T-helper 2 cell (primary cell): Measurements from ENCODE around the gene ZNF280C.
"Not testable (repeated sequence)": the region's sequence is repeated elsewhere in the genome, so short reads cannot be mapped to it uniquely, and the experiment has no call there.

Experiments
- DNase-seq, 5 experiments: peaks; one replicate each; pipeline versions ENCODE4 v3.0.0 to v3.0.0-alpha.2; 2012 to 2022

ZNF280C gene

DNA sequence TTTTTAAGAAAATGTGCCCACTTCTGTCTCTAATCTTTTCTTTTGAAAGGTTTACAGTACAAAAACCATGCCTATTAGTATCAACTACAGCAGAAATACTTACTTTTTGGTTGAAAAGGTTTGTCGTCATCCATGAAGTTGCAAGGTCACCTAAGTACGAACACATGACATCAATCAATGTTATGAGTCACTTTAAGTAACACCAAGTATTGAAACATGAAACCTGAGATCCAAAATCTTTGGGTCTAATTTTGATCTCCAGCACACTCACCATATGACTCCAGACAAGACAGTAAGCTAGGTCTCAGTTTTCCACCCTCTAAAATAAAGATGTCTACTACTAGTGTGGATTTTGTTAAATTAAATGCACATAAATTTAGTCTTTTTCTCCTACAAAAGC is 8.4 kb downstream of the ZNF280C start:
- DNase-seq, result peak in 1 of 5 experiments; percentile 9

DNA sequence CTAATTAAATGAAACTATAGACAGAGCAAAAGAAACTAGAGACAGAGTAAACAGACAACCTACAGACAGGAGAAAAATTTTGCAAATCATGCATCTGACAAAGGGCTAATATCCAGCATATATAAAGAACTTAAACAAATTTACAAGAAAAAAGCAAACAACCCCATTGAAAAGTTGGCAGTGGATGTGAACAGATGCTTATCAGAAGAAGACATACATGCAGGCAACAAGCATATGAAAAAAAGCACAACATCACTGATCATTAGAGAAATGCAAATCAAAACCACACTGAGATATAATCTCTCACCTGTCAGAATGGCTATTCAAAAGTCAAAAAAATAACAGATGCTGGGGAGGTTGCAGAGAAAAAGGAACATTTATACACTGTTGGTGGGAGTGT is 14.8 kb downstream of the ZNF280C start:
- peak in 1 of 5 experiments; percentile 62 for DNase-seq

DNA sequence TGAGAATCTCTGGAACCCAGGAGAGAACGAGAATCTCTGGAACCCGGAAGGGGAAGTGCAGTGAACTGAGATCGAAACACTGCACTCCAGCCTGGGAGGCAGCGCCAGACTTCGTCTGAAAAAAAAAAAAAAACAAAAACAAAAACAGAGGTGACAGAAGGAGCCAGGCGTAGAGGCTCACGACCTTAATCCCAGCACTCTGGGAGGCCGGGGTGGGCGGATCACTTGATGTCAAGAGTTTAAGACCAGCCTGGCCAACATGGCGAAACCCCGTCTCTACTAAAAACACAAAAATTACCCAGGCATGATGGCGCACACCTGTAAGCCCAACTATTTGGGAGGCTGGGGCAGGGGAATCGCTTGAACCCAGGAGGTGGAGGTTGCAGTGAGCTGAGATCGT is 17.0 kb downstream of the ZNF280C start:
- DNase-seq, result no peak

DNA sequence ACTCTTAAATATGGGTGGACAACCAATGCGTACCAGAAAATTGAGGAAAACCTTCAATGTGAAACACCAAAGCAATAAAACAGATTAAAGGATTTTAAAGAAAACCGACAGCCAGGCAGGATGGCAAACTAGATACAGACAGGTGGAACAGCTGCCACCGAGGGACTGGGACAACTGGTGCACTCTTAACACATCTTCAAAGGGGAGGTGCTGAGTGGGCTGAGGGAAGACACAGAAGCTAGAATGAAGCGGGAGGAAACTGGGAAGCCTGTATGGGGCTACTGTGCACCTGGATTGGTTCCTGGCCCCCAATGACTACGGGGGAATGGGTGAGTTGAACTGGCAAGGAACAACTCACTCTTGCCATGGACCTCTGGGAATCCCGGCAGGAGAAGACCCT is 20.7 kb downstream of the ZNF280C start:
- no peak for DNase-seq

DNA sequence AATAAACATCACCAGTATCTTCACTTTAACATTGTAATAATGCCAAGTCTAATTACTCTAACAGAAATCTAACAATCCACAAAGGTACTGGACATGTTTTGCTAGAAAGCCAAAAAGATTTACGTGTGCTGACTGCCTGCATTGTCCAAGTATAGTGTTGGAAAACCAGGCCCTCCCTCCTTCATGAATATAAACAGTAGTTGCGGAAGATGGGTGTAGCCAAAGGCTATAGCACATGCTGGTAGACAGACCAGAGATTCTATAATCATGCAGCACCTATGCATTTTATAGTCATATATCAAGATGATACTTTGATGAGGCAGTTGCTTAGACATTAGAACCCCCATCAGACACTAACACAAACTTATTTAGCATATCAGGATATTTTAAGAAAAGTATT is 22.6 kb downstream of the ZNF280C start:
- DNase-seq, result no peak

DNA sequence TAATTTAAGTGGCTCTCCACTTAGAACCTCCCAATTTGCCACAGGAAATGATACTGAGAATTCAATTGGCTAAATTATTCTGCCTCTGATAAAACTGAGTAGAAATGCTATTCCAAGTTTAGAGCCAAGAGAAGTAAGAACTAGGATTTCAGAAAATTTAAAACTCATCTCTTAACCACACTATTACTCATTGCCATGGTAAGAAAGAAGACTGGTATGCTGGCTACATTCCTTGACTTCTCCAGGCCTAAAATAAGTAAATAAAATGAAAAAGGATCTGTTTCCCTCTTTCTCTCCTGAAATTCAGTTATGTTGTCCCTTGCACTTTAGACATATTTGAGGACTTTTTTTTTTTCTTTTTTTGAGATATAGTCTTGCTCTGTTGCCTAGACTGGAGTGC is 23.3 kb downstream of the ZNF280C start:
- DNase-seq, result no peak

DNA sequence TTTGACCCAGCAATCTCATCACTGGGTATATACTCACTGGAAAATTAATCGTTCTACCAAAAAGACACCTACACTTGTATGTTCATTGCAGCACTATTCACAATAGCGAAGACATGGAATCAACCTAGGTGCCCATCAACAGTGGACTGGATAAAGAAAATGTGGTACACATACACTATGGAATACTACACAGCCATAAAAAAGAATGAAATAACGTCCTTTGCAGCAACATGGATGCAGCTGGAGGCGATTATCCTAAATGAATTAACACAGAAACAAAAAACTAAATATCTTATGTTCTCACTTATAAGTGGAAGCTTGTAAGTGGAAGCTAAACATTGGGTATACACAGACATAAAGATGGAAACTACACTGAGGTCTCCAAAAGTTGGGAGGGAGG is 37.5 kb downstream of the ZNF280C start:
- DNase-seq, result not testable (repeated sequence)

DNA sequence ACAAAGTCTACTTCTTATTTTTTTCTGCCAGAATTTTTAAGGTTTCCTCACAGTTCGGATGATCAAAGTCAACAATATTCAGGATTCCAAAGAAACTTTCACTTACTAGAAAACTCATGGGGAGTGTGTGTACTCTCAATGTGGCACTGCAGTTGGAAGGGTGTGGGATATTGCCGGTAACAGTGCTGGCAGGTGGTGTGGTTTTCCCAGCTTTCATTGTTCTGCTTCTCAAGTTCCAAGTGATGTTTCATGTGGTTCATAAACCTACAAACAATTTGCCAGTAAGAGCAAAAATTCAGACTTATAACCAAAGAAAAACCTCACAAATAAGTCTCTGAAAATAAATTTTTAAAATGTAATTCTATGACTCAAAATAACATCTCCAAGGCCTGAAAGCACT is 39.8 kb downstream of the ZNF280C start:
- DNase-seq, result no peak

DNA sequence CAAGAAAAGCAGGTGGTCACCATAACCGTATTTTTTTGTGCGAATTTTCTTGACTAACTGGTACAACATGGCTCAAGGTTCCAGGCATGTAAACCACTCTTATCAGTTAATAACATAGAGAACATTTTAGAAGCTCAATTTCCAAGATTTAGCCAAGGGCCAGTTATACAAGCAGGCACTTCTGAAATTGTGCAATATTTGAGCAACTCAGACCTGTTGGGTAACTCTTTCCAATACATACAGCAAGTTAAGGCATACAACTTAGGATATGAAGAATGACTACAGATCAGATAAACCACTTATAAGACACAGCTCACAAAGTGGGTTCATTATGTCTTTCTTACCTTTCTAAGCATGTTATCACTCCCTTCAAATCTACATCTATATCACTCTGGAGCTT is 43.9 kb downstream of the ZNF280C start:
- DNase-seq, result no peak

DNA sequence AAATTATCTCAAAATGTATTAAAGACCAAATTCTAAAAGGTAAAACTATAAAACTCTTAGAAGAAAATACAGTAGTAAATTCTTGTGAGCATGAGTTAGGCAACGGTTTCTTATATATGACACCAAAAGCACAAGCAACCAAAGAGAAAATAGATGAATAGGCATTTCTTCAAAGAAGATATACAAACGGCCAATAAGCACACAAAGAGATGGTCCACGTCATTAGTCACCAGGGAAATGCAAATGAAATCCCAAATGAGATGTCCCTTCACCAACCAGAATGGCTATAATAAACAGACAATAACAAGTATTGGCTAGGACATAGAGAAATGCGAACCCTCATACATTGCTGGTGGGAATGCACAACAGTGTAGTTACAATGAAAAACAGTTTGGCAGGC is 52.4 kb downstream of the ZNF280C start:
- peak in 1 of 5 experiments; percentile 32 for DNase-seq

DNA sequence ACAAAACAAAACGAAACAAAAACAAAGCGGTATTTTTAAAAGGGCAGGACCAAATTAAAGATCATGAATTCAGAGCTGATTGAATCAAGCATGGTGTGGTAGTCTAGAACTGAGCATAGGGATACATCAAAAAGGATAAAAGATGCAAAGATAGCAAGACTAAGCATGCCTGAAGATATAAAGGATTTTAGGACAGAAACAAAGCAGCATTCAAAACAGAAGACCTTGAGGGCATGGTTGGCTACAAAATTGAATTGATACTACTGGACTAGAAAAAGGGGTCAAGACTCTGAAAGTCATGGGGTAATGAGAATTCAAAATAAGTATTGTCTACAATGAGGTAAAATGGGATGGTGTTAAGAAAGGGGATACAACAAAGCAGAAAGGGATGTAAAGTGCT is 55.3 kb downstream of the ZNF280C start:
- DNase-seq, result peak in 1 of 5 experiments; percentile 23

DNA sequence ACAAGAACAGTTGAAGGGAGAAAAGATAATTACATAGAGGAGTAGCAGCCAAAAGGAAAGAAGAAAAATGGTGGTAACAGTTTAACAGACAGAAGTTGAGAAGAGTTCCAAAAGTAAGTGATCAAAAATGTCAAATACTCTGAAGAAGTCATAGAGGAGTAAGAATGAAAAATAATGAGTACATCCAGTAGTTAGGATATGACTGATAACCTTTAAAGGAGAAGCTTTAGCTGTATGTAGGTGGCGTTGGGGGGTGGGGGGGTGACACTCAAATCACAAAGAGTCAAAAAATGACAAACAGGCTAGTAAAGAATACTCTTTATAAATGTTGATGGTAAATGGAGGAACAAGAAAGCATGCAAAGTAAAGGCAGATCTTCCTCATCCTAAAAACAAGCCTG is 56.3 kb downstream of the ZNF280C start:
- peak in 1 of 5 experiments; percentile 67 for DNase-seq

DNA sequence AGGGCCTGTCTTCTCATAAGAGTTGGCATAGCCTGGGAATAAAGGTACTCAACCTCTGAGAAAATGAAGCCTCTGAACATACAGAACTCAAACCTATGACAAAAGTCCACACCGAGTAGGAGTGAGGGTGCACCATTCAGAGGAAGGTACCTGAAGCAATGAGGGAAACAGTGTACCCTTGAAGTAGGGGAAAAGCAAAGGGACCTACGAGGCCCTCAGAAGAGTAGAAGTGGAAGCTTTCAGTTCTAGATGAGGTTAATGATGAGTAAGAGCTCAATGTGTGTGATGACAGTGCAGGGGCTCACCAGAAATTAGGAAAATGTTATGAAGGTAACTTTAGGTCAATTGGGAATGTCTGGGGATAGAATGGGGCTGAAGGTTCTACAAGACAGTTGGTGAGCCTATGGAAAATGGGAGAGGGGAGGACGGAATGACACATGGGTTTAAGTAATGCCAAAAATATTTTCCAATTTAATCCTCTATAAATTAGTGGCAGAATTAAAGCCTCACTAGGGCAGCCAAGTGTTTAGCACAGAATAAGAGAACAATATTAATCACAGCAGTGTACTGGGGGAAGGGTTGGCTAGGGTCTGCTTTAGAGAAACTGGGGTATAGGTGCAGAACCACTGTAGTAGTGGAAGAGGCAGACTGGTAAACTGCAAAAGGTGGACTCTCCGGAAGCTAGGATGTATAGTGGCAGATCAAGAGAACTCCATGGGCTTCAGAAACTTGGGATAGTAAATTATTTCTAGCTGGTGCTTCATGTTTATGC is 57.1 kb downstream of the ZNF280C start:
- peak in 1 of 5 experiments; percentile 45 for DNase-seq

DNA sequence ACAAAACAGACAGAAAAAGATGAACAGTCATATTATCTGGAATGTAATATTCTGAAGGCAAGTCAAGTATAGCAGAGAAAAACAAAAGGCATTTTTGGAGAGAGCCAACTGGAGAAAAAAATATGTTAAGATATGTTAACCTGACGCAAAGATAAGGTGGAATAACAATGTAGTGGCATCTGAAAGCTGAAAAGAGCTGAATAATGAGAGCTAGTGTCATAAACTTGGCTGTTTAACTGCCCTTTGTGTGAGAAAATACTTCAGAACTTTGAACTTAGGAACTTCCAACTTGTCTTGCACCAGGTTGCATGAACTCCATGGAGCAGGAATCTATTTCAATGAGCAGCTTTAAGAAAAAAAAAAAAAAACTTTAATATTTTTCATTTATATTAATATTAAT is 64.1 kb downstream of the ZNF280C start:
- no peak for DNase-seq

DNA sequence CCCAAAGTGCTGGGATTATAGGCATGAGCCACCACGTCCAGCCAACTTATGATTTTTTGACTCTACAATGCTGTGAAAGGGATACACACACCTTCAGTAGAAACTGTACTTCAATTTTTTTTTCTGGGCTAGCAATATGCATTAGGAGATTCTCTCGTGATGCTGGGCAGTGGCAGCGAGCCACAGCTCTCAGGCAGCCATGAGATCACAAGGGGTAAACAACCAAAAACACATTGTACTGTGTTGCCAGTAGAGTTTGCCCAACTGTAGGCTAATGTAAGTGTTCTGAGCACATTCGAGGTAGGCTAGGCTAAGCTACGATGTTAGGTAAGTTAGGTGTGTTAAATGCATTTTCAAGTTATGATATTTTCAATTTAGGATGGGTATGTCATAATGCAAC is 71.2 kb downstream of the ZNF280C start:
- DNase-seq, result no peak

DNA sequence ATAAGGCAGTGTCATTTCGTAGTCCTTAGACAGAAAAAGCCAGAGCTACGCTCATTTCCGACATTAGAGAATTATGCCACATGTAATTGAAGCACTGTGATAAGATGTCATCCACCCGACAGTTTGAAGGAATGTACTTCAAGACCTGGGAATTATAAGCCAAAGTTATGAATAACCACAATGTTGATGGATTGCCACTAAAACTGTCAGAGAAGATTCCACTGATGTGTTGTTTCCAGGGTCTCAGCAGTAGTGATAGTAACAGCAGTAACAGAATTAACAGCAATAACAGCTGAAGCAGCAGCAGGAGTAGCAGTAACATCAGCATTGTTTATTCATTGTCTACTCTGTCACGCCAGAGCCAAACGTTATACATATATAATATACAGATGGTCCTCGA is 72.2 kb downstream of the ZNF280C start:
- DNase-seq, result no peak

DNA sequence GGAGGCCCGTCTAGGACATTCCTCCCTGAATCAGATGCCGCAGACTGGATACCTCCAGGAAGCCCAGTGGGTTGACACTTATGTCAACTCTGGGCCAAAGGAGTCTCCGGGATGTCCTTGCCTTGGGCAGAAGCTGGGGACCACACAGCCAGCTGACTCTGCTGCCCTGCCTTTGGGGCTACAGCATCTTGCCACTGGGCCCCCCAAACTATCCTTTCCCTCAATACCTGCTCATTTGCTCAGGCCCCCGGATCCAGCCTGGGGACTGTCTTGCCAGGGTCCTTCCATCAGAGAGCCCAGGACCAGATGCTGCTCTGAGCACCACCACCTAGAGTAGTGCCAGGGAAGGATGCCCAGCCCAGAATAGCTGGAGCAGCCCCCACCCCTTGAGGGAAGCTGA is 77.9 kb downstream of the ZNF280C start:
- no peak for DNase-seq

DNA sequence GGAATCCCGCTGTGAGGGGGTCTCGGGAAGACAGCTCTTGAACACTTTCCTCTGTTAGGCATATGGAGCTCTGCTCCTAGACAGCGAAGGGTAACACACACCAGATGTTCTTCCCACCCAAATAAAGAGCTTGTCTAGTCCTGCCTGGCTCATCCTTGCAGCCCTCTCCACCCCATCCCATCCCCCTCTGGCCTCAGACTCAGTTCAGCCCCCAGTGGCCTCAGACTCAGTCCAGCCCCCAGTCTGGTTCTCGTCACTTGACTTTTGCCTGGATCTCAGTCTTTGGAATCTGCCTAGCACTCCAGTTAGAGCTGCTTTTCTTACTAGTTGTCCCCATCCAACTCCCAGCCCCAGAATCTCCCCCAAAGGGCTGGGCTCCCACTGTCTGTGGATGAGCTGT is 82.0 kb downstream of the ZNF280C start:
- DNase-seq, result no peak

DNA sequence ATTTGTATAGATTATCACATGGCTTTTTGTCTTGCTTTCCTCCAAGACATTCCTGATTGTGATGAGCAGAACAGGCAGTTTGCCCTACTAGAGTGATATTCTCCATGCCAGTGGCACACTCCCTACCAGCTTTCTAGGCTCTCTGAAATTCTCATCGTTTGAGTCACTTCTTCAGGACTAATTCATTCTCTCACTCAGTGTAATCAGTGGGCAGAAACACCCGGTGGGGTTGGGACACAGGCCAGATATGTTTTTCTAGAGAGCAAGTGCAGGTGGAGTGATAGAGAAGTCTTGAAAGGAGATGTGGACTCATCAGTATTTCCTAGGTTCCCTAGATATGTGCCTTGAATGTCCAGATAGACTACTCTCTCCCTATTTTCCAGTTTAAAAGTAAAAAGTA is 83.8 kb downstream of the ZNF280C start:
- DNase-seq, result no peak

DNA sequence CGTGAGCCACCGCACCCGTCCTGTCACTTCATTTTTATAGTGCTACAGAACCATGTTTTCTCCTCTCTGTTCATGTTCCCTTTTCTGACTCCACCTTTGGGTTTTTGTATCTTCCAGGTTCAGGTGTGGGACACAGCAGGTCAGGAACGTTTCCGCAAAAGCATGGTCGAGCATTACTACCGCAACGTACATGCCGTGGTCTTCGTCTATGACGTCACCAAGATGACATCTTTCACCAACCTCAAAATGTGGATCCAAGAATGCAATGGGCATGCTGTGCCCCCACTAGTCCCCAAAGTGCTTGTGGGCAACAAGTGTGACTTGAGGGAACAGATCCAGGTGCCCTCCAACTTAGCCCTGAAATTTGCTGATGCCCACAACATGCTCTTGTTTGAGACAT is 84.5 kb downstream of the ZNF280C start:
- DNase-seq, result no peak

DNA sequence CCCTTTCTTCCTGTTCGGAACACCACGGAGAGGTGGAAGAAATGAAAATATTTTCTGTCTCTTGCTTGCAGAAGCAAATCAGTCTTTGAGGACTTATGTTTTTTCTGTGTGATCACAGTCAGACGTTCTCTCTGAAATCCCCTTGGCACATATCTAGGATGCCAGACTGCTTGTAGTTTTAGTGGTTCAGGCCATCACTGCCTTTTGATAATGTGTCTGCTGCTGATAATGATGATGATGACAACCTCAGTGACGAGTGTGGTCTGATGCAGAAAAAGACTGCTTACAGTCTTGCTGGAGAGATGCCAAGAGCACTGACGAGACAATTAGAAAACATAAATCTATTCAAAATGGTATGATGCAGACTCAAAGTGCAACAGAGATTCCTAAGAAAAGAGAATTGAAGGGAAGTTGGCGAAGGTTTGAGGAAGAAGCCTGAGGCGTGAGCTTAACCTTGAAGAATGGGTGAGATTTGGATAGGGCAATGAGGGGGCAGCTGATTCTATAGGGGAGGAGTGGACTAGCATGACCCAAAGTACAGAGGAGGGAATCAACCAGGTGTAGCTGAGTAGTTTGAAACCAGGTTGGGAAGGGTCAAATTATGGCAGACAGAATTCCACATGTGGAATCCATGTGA is 89.0 kb downstream of the ZNF280C start:
- DNase-seq, result peak in 1 of 5 experiments; percentile 64

DNA sequence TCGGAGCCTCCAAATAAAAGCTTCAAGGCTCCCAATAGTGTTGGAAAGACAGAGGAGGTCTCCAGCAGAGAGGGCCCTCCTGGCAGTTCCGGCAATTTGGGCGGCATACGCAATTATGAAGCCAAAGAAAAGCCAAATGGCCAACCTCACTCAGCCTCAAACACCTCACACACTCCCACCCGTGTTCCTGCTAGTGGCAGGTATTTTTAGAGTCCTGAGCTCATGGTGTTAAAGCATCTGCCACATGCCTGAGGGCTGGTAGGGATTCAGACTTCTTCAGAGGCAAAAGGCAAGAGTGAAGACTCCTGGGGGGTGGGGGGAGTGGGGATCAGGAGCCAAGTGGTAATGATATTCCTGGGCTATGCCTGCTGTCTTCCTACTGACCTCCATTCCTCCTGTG is 89.5 kb downstream of the ZNF280C start:
- no peak for DNase-seq

DNA sequence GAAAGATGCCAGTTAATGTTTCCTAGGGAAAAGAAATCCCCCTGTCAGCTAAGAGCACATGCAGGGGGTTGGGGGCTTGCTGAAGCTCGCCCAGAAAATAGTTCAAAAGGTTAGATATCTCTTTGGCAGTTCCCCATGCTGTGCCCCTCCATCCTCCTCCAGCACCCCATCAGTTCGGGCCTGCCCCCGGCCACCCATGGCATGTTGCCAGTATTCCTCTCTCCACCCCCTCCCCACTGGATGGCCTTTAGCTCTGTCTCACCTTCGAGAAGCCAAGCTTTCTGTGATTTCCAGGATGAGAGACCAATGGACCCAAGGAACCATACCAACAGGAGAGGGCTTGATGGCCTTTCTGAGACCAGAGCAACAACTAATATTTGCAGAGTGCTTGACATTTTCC is 91.8 kb downstream of the ZNF280C start:
- DNase-seq, result no peak

DNA sequence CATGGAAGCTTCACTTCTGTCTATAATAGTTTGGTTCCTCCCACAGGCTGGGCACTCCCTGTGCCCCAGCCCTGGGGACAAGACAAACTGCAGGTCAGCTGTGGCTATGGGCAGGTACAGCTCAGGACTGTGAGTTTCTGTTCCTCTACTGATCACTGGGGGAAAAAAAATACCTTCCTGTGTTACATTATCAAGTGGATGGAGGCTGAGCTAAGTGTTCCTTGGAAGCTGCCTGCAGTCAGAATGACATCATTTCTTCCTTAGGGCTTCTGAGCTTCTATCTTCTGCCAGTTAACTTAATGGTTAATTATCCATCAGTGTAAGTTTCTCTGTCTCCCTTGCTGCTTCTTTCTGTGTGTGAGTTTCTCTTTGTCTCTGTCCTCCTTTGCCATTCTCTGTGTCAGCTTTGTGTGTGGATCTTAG is 92.3 kb downstream of the ZNF280C start:
- DNase-seq, result no peak

DNA sequence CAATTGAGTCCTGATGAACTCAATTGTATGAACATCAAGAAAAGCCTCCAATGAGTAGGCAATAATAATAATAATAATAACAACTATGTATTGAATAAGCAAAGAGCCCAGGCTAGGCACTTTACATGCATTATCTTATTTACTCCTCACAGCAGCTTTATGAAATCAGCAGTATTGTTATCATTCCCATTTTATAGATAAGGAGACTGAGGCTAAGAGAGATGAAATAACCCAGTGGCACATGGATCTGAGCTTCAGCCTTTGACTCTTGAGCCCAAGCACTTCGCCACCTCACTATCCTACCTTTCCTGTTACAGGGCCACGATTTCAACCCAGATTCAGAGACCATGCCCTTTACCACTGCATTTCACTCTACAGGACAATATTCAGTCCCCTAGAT is 93.8 kb downstream of the ZNF280C start:
- no peak for DNase-seq
